Esophagus muscularis mucosa (tissue), 3 donors: ENCODE measurements around the gene KLC4.

ENCODE experiments used
- POLR2AphosphoS5 ChIP-seq, 2 donors: sonication (generic); formaldehyde crosslinking; IDR thresholded peaks; one replicate each; pipeline ENCODE4 v1.6.1; 2017; ENCODE audit warnings: antibody characterized with exemption in 2 of 2
- TF ChIP-seq, protein P1 (sequence below), 3 experiments: fragments of 200-600 bp in 2 of 3; fragments of 450-650 bp in 1 of 3; sonication (generic) in 2 of 3; IDR thresholded peaks; one replicate each; pipeline ENCODE4 v1.5.1; 2017 to 2019; ENCODE audit warnings: antibody characterized with exemption in 3 of 3, mild to moderate bottlenecking in 2 of 3, moderate library complexity in 1 of 3

DNA sequence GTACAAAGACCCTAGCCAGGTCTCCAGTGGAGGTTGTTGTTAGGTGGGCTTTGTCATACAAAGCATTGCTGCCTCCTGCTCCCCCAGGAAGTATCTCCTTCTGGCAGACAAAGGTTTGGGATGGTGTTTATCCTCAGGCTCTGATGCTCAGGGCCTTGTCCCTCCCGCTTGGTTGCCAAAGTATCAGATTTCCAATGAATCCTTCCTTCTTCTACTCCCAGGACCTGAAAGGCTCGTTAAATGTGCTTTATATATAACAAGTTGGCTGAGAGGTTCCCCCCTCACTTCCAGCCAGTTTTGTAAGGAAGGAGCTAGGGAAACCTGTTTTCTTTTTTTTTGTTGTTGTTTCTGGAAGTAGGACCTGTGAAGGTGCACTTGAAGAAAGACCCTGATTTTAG, 31.1 kb downstream of the KLC4 start:
- TF ChIP-seq, protein P1, sequence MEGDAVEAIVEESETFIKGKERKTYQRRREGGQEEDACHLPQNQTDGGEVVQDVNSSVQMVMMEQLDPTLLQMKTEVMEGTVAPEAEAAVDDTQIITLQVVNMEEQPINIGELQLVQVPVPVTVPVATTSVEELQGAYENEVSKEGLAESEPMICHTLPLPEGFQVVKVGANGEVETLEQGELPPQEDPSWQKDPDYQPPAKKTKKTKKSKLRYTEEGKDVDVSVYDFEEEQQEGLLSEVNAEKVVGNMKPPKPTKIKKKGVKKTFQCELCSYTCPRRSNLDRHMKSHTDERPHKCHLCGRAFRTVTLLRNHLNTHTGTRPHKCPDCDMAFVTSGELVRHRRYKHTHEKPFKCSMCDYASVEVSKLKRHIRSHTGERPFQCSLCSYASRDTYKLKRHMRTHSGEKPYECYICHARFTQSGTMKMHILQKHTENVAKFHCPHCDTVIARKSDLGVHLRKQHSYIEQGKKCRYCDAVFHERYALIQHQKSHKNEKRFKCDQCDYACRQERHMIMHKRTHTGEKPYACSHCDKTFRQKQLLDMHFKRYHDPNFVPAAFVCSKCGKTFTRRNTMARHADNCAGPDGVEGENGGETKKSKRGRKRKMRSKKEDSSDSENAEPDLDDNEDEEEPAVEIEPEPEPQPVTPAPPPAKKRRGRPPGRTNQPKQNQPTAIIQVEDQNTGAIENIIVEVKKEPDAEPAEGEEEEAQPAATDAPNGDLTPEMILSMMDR (IDR thresholded peaks at IDR 0.05) = no peak
- no peak for TF ChIP-seq POLR2AphosphoS5 (IDR thresholded peaks at IDR 0.05)
